H1 (cell line): Measurements from ENCODE around the gene RBM20. TPM values are rescaled to one million over a fixed set of nuclear protein-coding genes. Genes with fewer than 3 reads are reported as not detected.

Experiments
- CTCF ChIA-PET: fragments of 300-600 bp; sonication (Branson Sonifier 250); formaldehyde crosslinking; loops from one replicate; lab custom pipeline; 2021; ENCODE audit not compliant: partially characterized antibody; lab: Charles Lee
- POLR2A ChIA-PET: fragments of 300-600 bp; sonication (Branson Sonifier 250); formaldehyde crosslinking; loops from one replicate; lab custom pipeline; 2021; ENCODE audit warnings: inconsistent platforms; ENCODE audit not compliant: partially characterized antibody; lab: Charles Lee
- DNase-seq, 2 experiments: peaks; one replicate each; pipeline versions ENCODE4 v3.0.0 to v3.0.0-alpha.2; 2010 to 2022; ENCODE audit warnings: low spot score in 2 of 2, low read depth in 1 of 2, mixed read lengths in 1 of 2
- FAIRE-seq: peaks from 2 replicates; lab custom pipeline; 2011; peaks lifted over from hg19 to GRCh38; lab: Jason Lieb, UNC
- H2AFZ ChIP-seq: 2 replicates; pipeline ENCODE4 v1.8.1; 2012; ENCODE audit warnings: low read length, inconsistent platforms
- H2AK5ac ChIP-seq: 2 replicates; pipeline ENCODE4 v1.6.1; 2013; ENCODE audit warnings: low read depth, low read length
- H2BK120ac ChIP-seq: replicated peaks from 2 replicates; pipeline ENCODE3; 2013; ENCODE audit warnings: low read depth, low read length, inconsistent platforms
- H2BK12ac ChIP-seq: 2 replicates; pipeline ENCODE4 v1.6.1; 2013; ENCODE audit warnings: low read depth, low read length
- H2BK15ac ChIP-seq: 2 replicates; pipeline ENCODE4 v1.6.1; 2013; ENCODE audit warnings: low read length
- H2BK20ac ChIP-seq: 2 replicates; pipeline ENCODE4 v1.6.1; 2013; ENCODE audit warnings: low read length
- H2BK5ac ChIP-seq: 2 replicates; pipeline ENCODE4 v1.6.1; 2013; ENCODE audit warnings: low read depth, low read length
- H3K14ac ChIP-seq: 2 replicates; pipeline ENCODE4 v1.6.1; 2013; ENCODE audit warnings: inconsistent platforms; ENCODE audit not compliant: insufficient read length
- H3K18ac ChIP-seq: 2 replicates; pipeline ENCODE4 v1.6.1; 2013; ENCODE audit warnings: low read length; ENCODE audit errors: extremely low read depth
- H3K23ac ChIP-seq: 2 replicates; pipeline ENCODE4 v1.6.1; 2013; ENCODE audit warnings: inconsistent platforms; ENCODE audit not compliant: insufficient read length
- H3K23me2 ChIP-seq: 2 replicates; pipeline ENCODE4 v1.6.1; 2013; ENCODE audit warnings: low read depth, low read length
- H3K27ac ChIP-seq: 2 replicates; pipeline ENCODE4 v1.6.1; 2011; ENCODE audit warnings: low read depth, low read length, inconsistent platforms
- H3K27me3 ChIP-seq, 4 experiments: replicated peaks in 1 of 4; 1 replicate in 1 of 4; 2 replicates in 3 of 4; pipeline versions ENCODE4 v1.6.1 to v1.8.1; 2011 to 2013; ENCODE audit warnings: low read length in 3 of 4, mild to moderate bottlenecking in 3 of 4, inconsistent platforms in 2 of 4, mixed read lengths in 2 of 4, moderate library complexity in 1 of 4; ENCODE audit not compliant: control insufficient read depth in 3 of 4, insufficient read depth in 3 of 4; ENCODE audit errors: extremely low read depth in 1 of 4
- H3K36me3 ChIP-seq, 4 experiments: 2 replicates each; pipeline versions ENCODE4 v1.6.1 to v1.8.1; 2011 to 2013; ENCODE audit warnings: mild to moderate bottlenecking in 4 of 4, low read length in 3 of 4, moderate library complexity in 2 of 4, control low read depth in 1 of 4, inconsistent platforms in 1 of 4; ENCODE audit not compliant: insufficient read depth in 4 of 4, control insufficient read depth in 2 of 4
- H3K4ac ChIP-seq: replicated peaks from 2 replicates; pipeline ENCODE3; 2013; ENCODE audit warnings: low read length, low read depth, mixed read lengths, inconsistent platforms; ENCODE audit not compliant: insufficient read length
- H3K4me1 ChIP-seq, 4 experiments: replicated peaks in 1 of 4; 1 replicate in 1 of 4; 2 replicates in 3 of 4; pipeline versions ENCODE4 v1.6.1 to v1.8.1; 2011 to 2013; ENCODE audit warnings: low read length in 3 of 4, inconsistent platforms in 2 of 4, mixed read lengths in 1 of 4; ENCODE audit not compliant: insufficient read depth in 4 of 4, control insufficient read depth in 3 of 4
- H3K4me2 ChIP-seq, 2 experiments: 2 replicates each; pipeline versions ENCODE4 v1.6.1 to v1.8.1; 2011 to 2013; ENCODE audit warnings: low read depth in 2 of 2, low read length in 2 of 2, control low read depth in 1 of 2, inconsistent platforms in 1 of 2, mild to moderate bottlenecking in 1 of 2; ENCODE audit not compliant: insufficient read depth in 1 of 2
- H3K4me3 ChIP-seq, 4 experiments: fragments of 200-600, 300-600 bp in 1 of 4; sonication (generic), shearing (Covaris generic), sonication (Bioruptor Twin) in 1 of 4; 2 replicates each; pipeline versions ENCODE4 v1.5.1 to v1.8.1; 2011 to 2016; ENCODE audit warnings: low read length in 4 of 4, low read depth in 3 of 4, control low read depth in 2 of 4, inconsistent platforms in 2 of 4, mild to moderate bottlenecking in 2 of 4, mixed read lengths in 1 of 4, moderate library complexity in 1 of 4; ENCODE audit not compliant: insufficient read depth in 2 of 4; ENCODE audit errors: extremely low read depth in 1 of 4
- H3K56ac ChIP-seq: replicated peaks from 2 replicates; pipeline ENCODE3; 2013; ENCODE audit warnings: low read depth, mild to moderate bottlenecking, mixed read lengths, low read length, inconsistent platforms; ENCODE audit not compliant: insufficient read length
- H3K79me1 ChIP-seq: 2 replicates; pipeline ENCODE4 v1.6.1; 2013; ENCODE audit warnings: low read depth, low read length, control low read depth
- H3K79me2 ChIP-seq, 2 experiments: 2 replicates each; pipeline versions ENCODE4 v1.6.1 to v1.8.1; 2012 to 2013; ENCODE audit warnings: low read length in 2 of 2, mild to moderate bottlenecking in 2 of 2, inconsistent platforms in 1 of 2; ENCODE audit not compliant: insufficient read depth in 2 of 2, control insufficient read depth in 1 of 2
- H3K9ac ChIP-seq, 4 experiments: replicated peaks in 1 of 4; 1 replicate in 1 of 4; 2 replicates in 3 of 4; pipeline versions ENCODE4 v1.6.1 to v1.8.1; 2011 to 2013; ENCODE audit warnings: low read depth in 3 of 4, low read length in 3 of 4, control low read depth in 2 of 4, mild to moderate bottlenecking in 2 of 4, moderate library complexity in 2 of 4, inconsistent platforms in 1 of 4; ENCODE audit errors: extremely low read depth in 1 of 4
- H3K9me3 ChIP-seq, 2 experiments: 2 replicates each; pipeline versions ENCODE4 v1.6.1 to v1.8.1; 2012 to 2013; ENCODE audit warnings: mild to moderate bottlenecking in 2 of 2, moderate library complexity in 2 of 2, control low read depth in 1 of 2, inconsistent platforms in 1 of 2, low read depth in 1 of 2, low read length in 1 of 2, mixed read lengths in 1 of 2; ENCODE audit not compliant: insufficient read depth in 2 of 2
- H4K20me1 ChIP-seq, 2 experiments: replicated peaks in 1 of 2; 2 replicates each; pipeline versions ENCODE3 to v1.8.1; 2011 to 2013; ENCODE audit warnings: inconsistent platforms in 2 of 2, low read length in 2 of 2, mild to moderate bottlenecking in 1 of 2; ENCODE audit not compliant: insufficient read depth in 2 of 2, control insufficient read depth in 1 of 2
- H4K5ac ChIP-seq: 2 replicates; pipeline ENCODE4 v1.6.1; 2013; ENCODE audit warnings: low read length, low read depth, mixed read lengths, inconsistent platforms; ENCODE audit not compliant: insufficient read length
- H4K8ac ChIP-seq: 2 replicates; pipeline ENCODE4 v1.8.0; 2013; ENCODE audit warnings: mild to moderate bottlenecking, moderate library complexity, low read length, inconsistent platforms; ENCODE audit not compliant: insufficient read depth; ENCODE audit errors: extremely low read depth
- H4K91ac ChIP-seq: replicated peaks from 2 replicates; pipeline ENCODE3; 2013; ENCODE audit warnings: low read length, mixed read lengths, inconsistent platforms; ENCODE audit not compliant: insufficient read length
- GTF2F1 ChIP-seq: IDR thresholded peaks from 2 replicates; pipeline ENCODE4 v1.6.1; 2012; ENCODE audit warnings: low read depth, low read length, improper control_type of control experiment, borderline replicate concordance
- HDAC6 ChIP-seq: IDR thresholded peaks from one replicate; pipeline ENCODE4 v1.7.1; 2012; ENCODE audit warnings: low read depth, mild to moderate bottlenecking, inconsistent platforms, low read length, moderate library complexity
- KDM5A ChIP-seq: fragments of 200-600 bp; IDR thresholded peaks from 2 replicates; pipeline ENCODE4 v1.7.1; 2012; ENCODE audit warnings: mild to moderate bottlenecking, low read length, inconsistent platforms, mixed read lengths
- RBBP5 ChIP-seq: IDR thresholded peaks from 2 replicates; pipeline ENCODE4 v1.7.1; 2012; ENCODE audit warnings: low read depth, mild to moderate bottlenecking, inconsistent platforms, low read length, moderate library complexity, borderline replicate concordance
- SIN3A ChIP-seq, 2 experiments: IDR thresholded peaks in 1 of 2; conservative IDR thresholded peaks in 1 of 2; 2 replicates each; pipeline ENCODE4 v1.6.1; 2011 to 2012; ENCODE audit warnings: low read length in 2 of 2, improper control_type of control experiment in 1 of 2, low read depth in 1 of 2, mild to moderate bottlenecking in 1 of 2
- SP2 ChIP-seq: IDR thresholded peaks from 2 replicates; pipeline ENCODE4 v1.6.1; 2012; ENCODE audit warnings: mild to moderate bottlenecking, low read length, inconsistent platforms
- TAF1 ChIP-seq: IDR thresholded peaks from 2 replicates; pipeline ENCODE4 v1.6.1; 2011; ENCODE audit warnings: mild to moderate bottlenecking, low read depth, low read length
- TEAD4 ChIP-seq: IDR thresholded peaks from 2 replicates; pipeline ENCODE4 v1.6.1; 2012; ENCODE audit warnings: low read depth, low read length, inconsistent platforms, mixed read lengths
- WGBS, 2 experiments: shearing (Covaris generic) in 1 of 2; methylation state at CpG; one replicate each; pipeline versions ENCODE4 v1.1.6 to v1.1.7; 2013 to 2015; ENCODE audit warnings: low lambda C conversion rate in 2 of 2, mixed read lengths in 2 of 2, inconsistent platforms in 1 of 2, low coverage in 1 of 2, missing lambda C conversion rate in 1 of 2; ENCODE audit not compliant: insufficient replicate concordance in 2 of 2, insufficient coverage in 1 of 2, insufficient read length in 1 of 2; ENCODE audit errors: extremely low coverage in 1 of 2, missing lambda C conversion rate in 1 of 2; 5-methylcytosine and 5-hydroxymethylcytosine counted together
- polyA plus RNA-seq, 7 experiments: library from polyadenylated mRNA; depleted of rRNA in 3 of 7; stranded (reverse) in 5 of 7; unstranded in 2 of 7; fragments of >200 nt in 5 of 7; fragments of 200-250 nt in 2 of 7; gene quantifications; 1 replicate in 5 of 7; 2 replicates in 1 of 7; 4 replicates in 1 of 7; pipeline versions ENCODE4 v1.2.1 to v1.2.3, GENCODE V29; 2011 to 2013; ENCODE audit warnings: missing spikeins in 2 of 7, mixed read lengths in 2 of 7
- total RNA-seq: library from RNA; stranded (reverse); fragmentation: NEBNext Ultra II Directional; extraction: Animal tissue kit (Norgen Biotek cat#: 25700); gene quantifications from 2 replicates; pipeline ENCODE4 v1.2.1, GENCODE V29; 2021

RBM20 gene
- total and polyA plus RNA-seq, 2 of the 8 experiments (the other 6 are each of a cell fraction or from before 2014, with no cell fraction given) = 0.05 to 0.63 TPM

- H2BK20ac ChIP-seq = no peak overlapping the region
- H2BK120ac ChIP-seq = no peak overlapping the region
- H3K23ac ChIP-seq = no peak overlapping the region
- no peak overlapping the region for H3K18ac ChIP-seq
- H3K23me2 ChIP-seq = no peaks in the 10 kb centered on the region
- H3K14ac ChIP-seq = no peak overlapping the region
- TF ChIP-seq TEAD4 = 0 out of 2 replicates have a peak, but pooled peaks have one; percentile 39
- TF ChIP-seq GTF2F1 = no peak
- no peak for TF ChIP-seq RBBP5
- TF ChIP-seq TAF1 = no peak
- TF ChIP-seq HDAC6 = no peak
- TF ChIP-seq SP2 = no peak
- TF ChIP-seq KDM5A = no peak
- no peak for TF ChIP-seq SIN3A (conservative IDR thresholded peaks at IDR 0.05 in 1 of 2, IDR thresholded peaks at IDR 0.05 in 1 of 2; ENCODE audit: low read depth in 1 of 2, low read length in 2 of 2)
- H4K5ac ChIP-seq = no peak overlapping the region
- no peaks in the 10 kb centered on the region for H3K9me3 ChIP-seq
- no peaks in the 10 kb centered on the region for H4K20me1 ChIP-seq
- H3K4me1 ChIP-seq = peaks cover 0 to 4% (median 2%) of the 10 kb centered on the region in 4 experiments; a peak in 5 of 7 replicates
- DNase-seq = peak; percentile 27 to 30
- peak overlapping the region in 1 of 2 experiments; percentile 36; a peak in 2 of 4 replicates for H3K4me2 ChIP-seq
- WGBS, 2 experiments = 36% methylated on average over 5 of the region's 5 CpGs; no CpG with 5 or more reads in 1 of the 2 experiments
- H2BK15ac ChIP-seq = no peak overlapping the region
- no peak overlapping the region for H4K91ac ChIP-seq
- no peaks in the 10 kb centered on the region for H3K79me1 ChIP-seq
- no peak overlapping the region for H3K4me3 ChIP-seq
- no peaks in the 10 kb centered on the region for H3K79me2 ChIP-seq
- H2BK12ac ChIP-seq = no peak overlapping the region
- H3K27me3 ChIP-seq = no peaks in the 10 kb centered on the region
- no peak for FAIRE-seq
- H2AFZ ChIP-seq = 0 out of 2 replicates have a peak overlapping the region, but pooled peaks have one; percentile 11
- H3K56ac ChIP-seq = no peak overlapping the region
- ChIA-PET CTCF (interaction anchor here (0.6 to 4.2 kb wide), 12 partner anchors 8 to 422 kb away, joined by 3 to 18 read pairs (median 4); no protein-coding TSS in a partner anchor), POLR2A (interaction anchor here (1.3 kb wide), 1 partner anchor 10 kb away, joined by 4 read pairs; no protein-coding TSS in a partner anchor)
- H3K4ac ChIP-seq = no peak overlapping the region
- H2AK5ac ChIP-seq = no peak overlapping the region
- no peak overlapping the region for H4K8ac ChIP-seq
- no peak overlapping the region for H3K27ac ChIP-seq
- 0 out of 2 replicates have a peak overlapping the region, but pooled peaks have one; percentile 4 for H2BK5ac ChIP-seq
- no peaks in the 10 kb centered on the region for H3K36me3 ChIP-seq
- H3K9ac ChIP-seq = no peak overlapping the region
These were observed 62.6 kb downstream of the RBM20 start for GRCh38 chr10:110706690-110707098.
